Fibroblast of lung (primary cell): ENCODE results near the gene ARL4D. TPM values are rescaled to one million over a fixed set of nuclear protein-coding genes. Genes with fewer than 3 reads are reported as not detected.
A peak's percentile ranks its signal among the peaks of the same experiment; 100 is the strongest.

Experiments
- DNase-seq, 2 donors: peaks; one replicate each; pipeline versions ENCODE4 v3.0.0 to v3.0.0-alpha.2; 2010; ENCODE audit warnings: low read depth in 2 of 2
- H2AFZ ChIP-seq: 2 replicates; pipeline ENCODE4 v1.5.1; 2012; ENCODE audit warnings: low read length, control low read depth, inconsistent platforms
- H3K27ac ChIP-seq: 2 replicates; pipeline ENCODE4 v1.5.1; 2011; ENCODE audit warnings: low read length, control low read depth; ENCODE audit not compliant: insufficient read depth
- H3K27me3 ChIP-seq: 2 replicates; pipeline ENCODE4 v1.5.1; 2011; ENCODE audit warnings: mild to moderate bottlenecking, low read length; ENCODE audit not compliant: control insufficient read depth, insufficient read depth
- H3K36me3 ChIP-seq: 2 replicates; pipeline ENCODE4 v1.5.1; 2011; ENCODE audit warnings: low read length; ENCODE audit not compliant: control insufficient read depth, insufficient read depth
- H3K4me1 ChIP-seq: 2 replicates; pipeline ENCODE4 v1.5.1; 2011; ENCODE audit warnings: low read length; ENCODE audit not compliant: control insufficient read depth, insufficient read depth; ENCODE audit errors: extremely low read depth
- H3K4me2 ChIP-seq: 2 replicates; pipeline ENCODE4 v1.5.1; 2011; ENCODE audit warnings: low read length, control low read depth; ENCODE audit not compliant: insufficient read depth; ENCODE audit errors: extremely low read depth
- H3K4me3 ChIP-seq, 4 experiments: fragments of 200-600 bp in 1 of 4; sonication (generic) in 1 of 4; replicated peaks in 1 of 4; 2 replicates each; pipeline ENCODE4 v1.5.1; 2011 to 2016; ENCODE audit warnings: low read length in 4 of 4, low read depth in 3 of 4, mild to moderate bottlenecking in 3 of 4, control low read depth in 2 of 4, inconsistent platforms in 1 of 4, mixed read lengths in 1 of 4; ENCODE audit not compliant: insufficient read depth in 1 of 4; ENCODE audit errors: control extremely low read depth in 1 of 4
- H3K79me2 ChIP-seq: 2 replicates; pipeline ENCODE4 v1.5.1; 2012; ENCODE audit warnings: mild to moderate bottlenecking, low read length, inconsistent platforms; ENCODE audit not compliant: control insufficient read depth, insufficient read depth
- H3K9ac ChIP-seq: 2 replicates; pipeline ENCODE4 v1.5.1; 2011; ENCODE audit warnings: mild to moderate bottlenecking, low read length, control low read depth; ENCODE audit not compliant: insufficient read depth
- H3K9me3 ChIP-seq: 2 replicates; pipeline ENCODE4 v1.5.1; 2012; ENCODE audit warnings: low read depth, low read length; ENCODE audit not compliant: control insufficient read depth, insufficient read depth
- H4K20me1 ChIP-seq: 2 replicates; pipeline ENCODE4 v1.5.1; 2011; ENCODE audit warnings: low read length; ENCODE audit not compliant: control insufficient read depth, insufficient read depth; ENCODE audit errors: extremely low read depth
- CTCF ChIP-seq, 2 donors: IDR thresholded peaks in 1 of 2; conservative IDR thresholded peaks in 1 of 2; 1 replicate in 1 of 2; 2 replicates in 1 of 2; pipeline ENCODE4 v1.5.1; 2011 to 2012; ENCODE audit warnings: low read length in 2 of 2, control low read depth in 1 of 2, inconsistent platforms in 1 of 2, low read depth in 1 of 2, mild to moderate bottlenecking in 1 of 2
- EZH2 ChIP-seq: IDR thresholded peaks from 2 replicates; pipeline ENCODE4 v1.5.1; 2012; ENCODE audit warnings: low read length, control low read depth, mild to moderate bottlenecking; ENCODE audit errors: missing control alignments
- polyA plus RNA-seq, 2 donors: library from polyadenylated mRNA; depleted of rRNA in 1 of 2; stranded (reverse) in 1 of 2; unstranded in 1 of 2; fragments of >200 nt; gene quantifications; 2 replicates each; pipeline ENCODE4 v1.2.1, GENCODE V29; 2011 to 2012; ENCODE audit warnings: missing spikeins in 1 of 2
- total RNA-seq: library from RNA; depleted of rRNA; stranded (reverse); fragments of >200 nt; gene quantifications from 2 replicates; pipeline ENCODE4 v1.2.1, GENCODE V29; 2014

ARL4D gene
- total and polyA plus RNA-seq, 2 donors (not counting 1 experiment from before 2014, with no cell fraction given) = 12.5 to 46.4 TPM

- H3K27ac ChIP-seq = no peak overlapping the region
Observed at GRCh38 chr17:43409131-43409530, 10.3 kb downstream of the ARL4D start.

DNA sequence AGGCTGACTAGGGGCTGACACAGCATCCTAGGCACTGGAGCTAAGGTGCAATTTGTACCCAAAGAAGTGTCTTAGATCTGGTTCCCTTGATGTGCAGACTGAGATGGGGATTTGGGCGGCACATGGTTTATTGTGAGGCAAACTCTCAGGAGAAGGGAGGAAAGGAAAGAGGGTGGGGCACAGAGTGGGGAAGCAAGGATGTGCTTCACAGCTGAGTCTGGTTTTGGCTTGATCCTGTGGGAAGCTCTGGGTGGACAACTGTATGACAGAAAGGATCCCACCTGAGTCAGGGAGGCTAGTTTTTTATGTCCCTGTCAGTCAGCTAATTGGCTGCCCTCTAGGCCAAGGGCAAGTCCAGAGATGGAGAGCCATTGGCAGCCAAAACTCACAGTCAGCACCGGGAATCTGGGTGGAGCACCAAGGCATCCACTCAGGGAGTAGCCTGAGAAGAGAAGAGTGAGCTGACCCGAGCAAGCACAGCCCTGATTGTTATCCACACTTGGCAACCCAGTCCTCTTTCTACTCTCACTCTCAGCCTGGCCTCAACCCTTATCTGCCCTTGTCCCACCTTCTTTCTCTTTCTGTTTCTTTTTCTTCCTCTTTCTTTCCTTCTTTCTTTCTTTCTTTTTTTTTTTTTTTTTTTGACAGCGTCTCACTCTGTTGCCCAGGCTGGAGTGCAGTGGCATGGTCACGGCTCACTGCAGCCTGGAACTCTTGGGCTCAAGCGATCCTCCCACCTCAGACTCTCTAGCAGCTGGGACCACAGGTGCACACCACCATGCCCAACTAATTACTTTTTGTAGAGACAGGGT, 12.0 kb downstream of the ARL4D start:
- Histone ChIP-seq H3K36me3 (no peaks in the 10 kb centered on the region), H2AFZ (peak overlapping the region; percentile 1), H3K27me3 (no peaks in the 10 kb centered on the region), H3K4me2 (no peak overlapping the region), H3K79me2 (no peaks in the 10 kb centered on the region), H3K4me3 (no peak overlapping the region), H3K9ac (no peak overlapping the region), H4K20me1 (no peaks in the 10 kb centered on the region), H3K4me1 (peaks cover 12% of the 10 kb centered on the region), H3K9me3 (no peaks in the 10 kb centered on the region), H3K27ac (no peak overlapping the region)
- no peak for DNase-seq
- no peak for TF ChIP-seq CTCF (conservative IDR thresholded peaks at IDR 0.05 in 1 of 2, IDR thresholded peaks at IDR 0.05 in 1 of 2; ENCODE audit: low read depth in 1 of 2, low read length in 2 of 2)
- TF ChIP-seq EZH2 = no peak

More at GRCh38 chr17:43409131-43409530, 10.3 kb downstream of the ARL4D start:
- DNase-seq = no peak
- TF ChIP-seq EZH2 (no peak), CTCF (conservative IDR thresholded peaks at IDR 0.05 in 1 of 2, IDR thresholded peaks at IDR 0.05 in 1 of 2; ENCODE audit: low read depth in 1 of 2, low read length in 2 of 2) (no peak)
- Histone ChIP-seq H3K4me2 (no peak overlapping the region), H4K20me1 (no peaks in the 10 kb centered on the region), H3K4me1 (peaks cover 12% of the 10 kb centered on the region), H3K9ac (no peak overlapping the region), H2AFZ (no peak overlapping the region), H3K79me2 (no peaks in the 10 kb centered on the region), H3K27me3 (no peaks in the 10 kb centered on the region), H3K9me3 (no peaks in the 10 kb centered on the region), H3K4me3 (no peak overlapping the region), H3K36me3 (no peaks in the 10 kb centered on the region)

DNA sequence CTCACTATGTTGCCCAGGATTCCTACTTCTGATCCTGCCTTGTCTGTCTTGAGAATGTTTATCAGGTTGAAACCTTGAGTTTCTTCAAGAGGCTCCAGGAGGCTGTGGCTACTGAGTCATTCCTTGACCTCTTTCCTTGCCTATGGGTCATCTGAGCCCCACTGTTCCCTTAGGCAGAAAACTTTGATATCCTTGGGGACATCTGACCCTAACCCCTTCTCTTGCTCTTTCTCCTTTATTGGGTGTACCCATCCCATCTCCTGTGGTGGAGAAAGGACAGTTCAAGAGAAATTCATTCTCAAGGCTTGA, 12.5 kb downstream of the ARL4D start:
- no peak for DNase-seq
- H3K79me2 ChIP-seq = no peaks in the 10 kb centered on the region
- H3K9me3 ChIP-seq = no peaks in the 10 kb centered on the region
- no peaks in the 10 kb centered on the region for H4K20me1 ChIP-seq
- H2AFZ ChIP-seq = no peak overlapping the region
- H3K27me3 ChIP-seq = no peaks in the 10 kb centered on the region
- H3K4me2 ChIP-seq = no peak overlapping the region
- H3K4me1 ChIP-seq = peaks cover 12% of the 10 kb centered on the region
- H3K4me3 ChIP-seq = no peak overlapping the region
- no peak overlapping the region for H3K27ac ChIP-seq
- H3K9ac ChIP-seq = no peak overlapping the region
- no peaks in the 10 kb centered on the region for H3K36me3 ChIP-seq
- TF ChIP-seq CTCF (conservative IDR thresholded peaks at IDR 0.05 in 1 of 2, IDR thresholded peaks at IDR 0.05 in 1 of 2; ENCODE audit: low read depth in 1 of 2, low read length in 2 of 2) (no peak), EZH2 (no peak)
